HUES48 (cell line): ENCODE measurements around the gene PTPRG.

Source experiments
- H3K27ac ChIP-seq: one replicate; pipeline ENCODE4 v1.7.0; 2013; ENCODE audit warnings: low read depth, low read length, inconsistent platforms
- H3K27me3 ChIP-seq: 2 replicates; pipeline ENCODE4 v1.6.1; 2013; ENCODE audit warnings: mild to moderate bottlenecking, low read length; ENCODE audit not compliant: control insufficient read depth, insufficient read depth
- H3K36me3 ChIP-seq: 2 replicates; pipeline ENCODE4 v1.6.1; 2013; ENCODE audit warnings: low read length; ENCODE audit not compliant: control insufficient read depth, insufficient read depth
- H3K4me1 ChIP-seq: 2 replicates; pipeline ENCODE4 v1.6.1; 2013; ENCODE audit warnings: mild to moderate bottlenecking, low read length; ENCODE audit not compliant: control insufficient read depth, insufficient read depth
- H3K4me3 ChIP-seq: 2 replicates; pipeline ENCODE4 v1.5.1; 2013; ENCODE audit warnings: mild to moderate bottlenecking, low read depth, low read length
- H3K9ac ChIP-seq: 2 replicates; pipeline ENCODE4 v1.6.1; 2013; ENCODE audit warnings: mild to moderate bottlenecking, low read depth, low read length, moderate library complexity
- H3K9me3 ChIP-seq: 2 replicates; pipeline ENCODE4 v1.6.1; 2013; ENCODE audit warnings: low read length; ENCODE audit not compliant: control insufficient read depth, insufficient read depth

The PTPRG gene

GRCh38 chr3:61979638-61980037 lies 418.3 kb downstream of the PTPRG start:
- H3K9ac ChIP-seq: peak overlapping the region; percentile 14; the same call in 1 of the 2 replicates

GRCh38 chr3:61980041-61980440 lies 418.7 kb downstream of the PTPRG start:
- H3K27me3 ChIP-seq: no peaks in the 10 kb centered on the region
- H3K4me1 ChIP-seq: peaks cover 23% of the 10 kb centered on the region
- peak overlapping the region; percentile 14; the same call in 1 of the 2 replicates for H3K9ac ChIP-seq
- no peak overlapping the region for H3K4me3 ChIP-seq
- no peaks in the 10 kb centered on the region for H3K9me3 ChIP-seq
- H3K36me3 ChIP-seq: no peaks in the 10 kb centered on the region
- no peak overlapping the region for H3K27ac ChIP-seq

More at GRCh38 chr3:61979638-61980037, 418.3 kb downstream of the PTPRG start:
- H3K4me3 ChIP-seq: no peak overlapping the region
- H3K27ac ChIP-seq: no peak overlapping the region
- peaks cover 23% of the 10 kb centered on the region for H3K4me1 ChIP-seq
- H3K36me3 ChIP-seq: no peaks in the 10 kb centered on the region
- no peaks in the 10 kb centered on the region for H3K27me3 ChIP-seq
- H3K9me3 ChIP-seq: no peaks in the 10 kb centered on the region

GRCh38 chr3:61981060-61981459 lies 419.7 kb downstream of the PTPRG start:
- peaks cover 23% of the 10 kb centered on the region for H3K4me1 ChIP-seq
- no peaks in the 10 kb centered on the region for H3K9me3 ChIP-seq
- H3K9ac ChIP-seq: no peak overlapping the region
- no peaks in the 10 kb centered on the region for H3K27me3 ChIP-seq
- H3K27ac ChIP-seq: peak overlapping the region; percentile 5
- no peak overlapping the region for H3K4me3 ChIP-seq
- H3K36me3 ChIP-seq: no peaks in the 10 kb centered on the region

- Histone ChIP-seq H3K9ac (no peak overlapping the region), H3K4me1 (peaks cover 19% of the 10 kb centered on the region), H3K9me3 (no peaks in the 10 kb centered on the region), H3K4me3 (no peak overlapping the region), H3K27me3 (no peaks in the 10 kb centered on the region), H3K36me3 (no peaks in the 10 kb centered on the region), H3K27ac (no peak overlapping the region)
These were observed 422.1 kb downstream of the PTPRG start for GRCh38 chr3:61983479-61983878.

- no peaks in the 10 kb centered on the region for H3K27me3 ChIP-seq
- H3K4me1 ChIP-seq: peaks cover 11% of the 10 kb centered on the region
- no peaks in the 10 kb centered on the region for H3K9me3 ChIP-seq
- no peak overlapping the region for H3K27ac ChIP-seq
- H3K4me3 ChIP-seq: no peak overlapping the region
- no peaks in the 10 kb centered on the region; the same call in 1 of the 2 replicates for H3K36me3 ChIP-seq
- no peak overlapping the region for H3K9ac ChIP-seq
These were observed 423.6 kb downstream of the PTPRG start for GRCh38 chr3:61985020-61985419.

- peaks cover under 1% of the 10 kb centered on the region for H3K36me3 ChIP-seq
- no peak overlapping the region for H3K27ac ChIP-seq
- no peak overlapping the region for H3K9ac ChIP-seq
- H3K4me1 ChIP-seq: peaks cover 5% of the 10 kb centered on the region; the same call in 1 of the 2 replicates
- H3K9me3 ChIP-seq: no peaks in the 10 kb centered on the region
- H3K27me3 ChIP-seq: no peaks in the 10 kb centered on the region
- no peak overlapping the region for H3K4me3 ChIP-seq
These were observed 425.1 kb downstream of the PTPRG start for GRCh38 chr3:61986473-61986872.

GRCh38 chr3:61989681-61990080 lies 428.3 kb downstream of the PTPRG start:
- Histone ChIP-seq H3K27me3 (no peaks in the 10 kb centered on the region), H3K4me3 (no peak overlapping the region), H3K27ac (no peak overlapping the region), H3K9me3 (no peaks in the 10 kb centered on the region), H3K4me1 (peaks cover 5% of the 10 kb centered on the region; the same call in 1 of the 2 replicates), H3K36me3 (peaks cover 4% of the 10 kb centered on the region), H3K9ac (no peak overlapping the region)

- Histone ChIP-seq H3K4me3 (no peak overlapping the region), H3K27me3 (no peaks in the 10 kb centered on the region), H3K9ac (no peak overlapping the region), H3K27ac (no peak overlapping the region), H3K4me1 (peaks cover 5% of the 10 kb centered on the region; the same call in 1 of the 2 replicates), H3K9me3 (no peaks in the 10 kb centered on the region), H3K36me3 (peaks cover 4% of the 10 kb centered on the region)
These were observed 429.1 kb downstream of the PTPRG start for GRCh38 chr3:61990327-61991027.

GRCh38 chr3:61991706-61992105 lies 430.3 kb downstream of the PTPRG start:
- Histone ChIP-seq H3K36me3 (peaks cover 4% of the 10 kb centered on the region), H3K4me3 (no peak overlapping the region), H3K4me1 (peaks cover 8% of the 10 kb centered on the region; the same call in 1 of the 2 replicates), H3K9ac (no peak overlapping the region), H3K27ac (no peak overlapping the region), H3K9me3 (no peaks in the 10 kb centered on the region), H3K27me3 (no peaks in the 10 kb centered on the region)

GRCh38 chr3:61996366-61996765 lies 435.0 kb downstream of the PTPRG start:
- Histone ChIP-seq H3K4me3 (no peak overlapping the region), H3K9ac (no peak overlapping the region), H3K27me3 (no peaks in the 10 kb centered on the region), H3K9me3 (no peaks in the 10 kb centered on the region), H3K27ac (no peak overlapping the region), H3K36me3 (peaks cover 4% of the 10 kb centered on the region; the same call in 1 of the 2 replicates), H3K4me1 (0 out of 2 replicates have a peak, but pooled peaks cover 4% of the 10 kb centered on the region)

GRCh38 chr3:61997101-61997500 lies 435.7 kb downstream of the PTPRG start:
- Histone ChIP-seq H3K27ac (no peak overlapping the region), H3K4me3 (no peak overlapping the region), H3K36me3 (no peaks in the 10 kb centered on the region), H3K9ac (no peak overlapping the region), H3K27me3 (no peaks in the 10 kb centered on the region), H3K4me1 (0 out of 2 replicates have a peak, but pooled peaks cover 4% of the 10 kb centered on the region), H3K9me3 (no peaks in the 10 kb centered on the region)
